Spleen (tissue), 7 donors: ENCODE results near the gene RPS3.

ENCODE experiments used
- CTCF ChIP-seq, 11 experiments: fragments of 200-600 bp in 7 of 11; fragments of 450-650 bp in 4 of 11; sonication (generic) in 4 of 11; IDR thresholded peaks in 8 of 11; conservative IDR thresholded peaks in 3 of 11; 1 replicate in 7 of 11; 2 replicates in 4 of 11; pipeline versions ENCODE4 v1.4.0 to v1.8.0; 2016 to 2021; ENCODE audit warnings: antibody characterized with exemption in 11 of 11, inconsistent platforms in 4 of 11, mild to moderate bottlenecking in 1 of 11
- POLR2AphosphoS5 ChIP-seq, 3 donors: sonication (generic); formaldehyde crosslinking; IDR thresholded peaks; one replicate each; pipeline ENCODE4 v1.5.1; 2017; ENCODE audit warnings: antibody characterized with exemption in 3 of 3
- donor health status: DM: no; HTN: no; CAD: no; lungs with moderate emphysema.
- donor health status: DM: no; HTN: no; CAD: no.
- donor health status: DM: no; HTN: no; CAD: no.

- TF ChIP-seq CTCF (IDR thresholded peaks at IDR 0.05 in 8 of 11, conservative IDR thresholded peaks at IDR 0.05 in 3 of 11) (no peak), POLR2AphosphoS5 (IDR thresholded peaks at IDR 0.05) (no peak)
Measured at GRCh38 chr11:75403983-75404658, 4.8 kb downstream of the RPS3 start.
